B cell (primary cell): ENCODE measurements around the gene RERE.

Experiments
- CTCF ChIP-seq: fragments of 200-600 bp; IDR thresholded peaks from one replicate; pipeline ENCODE4 v1.8.0; 2022; ENCODE audit warnings: antibody characterized with exemption, mild to moderate bottlenecking
- EZH2 ChIP-seq: IDR thresholded peaks from 2 replicates; pipeline ENCODE4 v1.6.1; 2012; ENCODE audit warnings: borderline replicate concordance, low read depth, mild to moderate bottlenecking, moderate library complexity, low read length; ENCODE audit not compliant: insufficient read depth, poor library complexity, severe bottlenecking

GRCh38 chr1:8555582-8555981, 261.9 kb downstream of the RERE start:
- TF ChIP-seq CTCF: no peak
- no peak for TF ChIP-seq EZH2
